HG03095 (cell line): Measurements from ENCODE around the gene CDH12.
"Not testable (repeated sequence)": the region's sequence is repeated elsewhere in the genome, so short reads cannot be mapped to it uniquely, and the experiment has no call there.

Source experiments
- ATAC-seq: cut with Tn5 transposase; IDR thresholded peaks from one replicate; pipeline ENCODE4 v1.9.1; 2021; ENCODE audit warnings: moderate library complexity; ENCODE audit not compliant: unreplicated experiment

The CDH12 gene

GRCh38 chr5:22662391-22662790 lies 190.8 kb downstream of the CDH12 start:
- no peak for ATAC-seq

- no peak for ATAC-seq
These were observed 201.8 kb downstream of the CDH12 start for GRCh38 chr5:22651355-22651754.

GRCh38 chr5:22650511-22650910 lies 202.6 kb downstream of the CDH12 start:
- no peak for ATAC-seq

GRCh38 chr5:22649074-22649473 lies 204.1 kb downstream of the CDH12 start:
- ATAC-seq, result no peak

- ATAC-seq, result no peak
These were observed 208.3 kb downstream of the CDH12 start for GRCh38 chr5:22644859-22645258.

- no peak for ATAC-seq
These were observed 209.8 kb downstream of the CDH12 start for GRCh38 chr5:22643356-22643755.

- ATAC-seq, result no peak
These were observed 221.5 kb downstream of the CDH12 start for GRCh38 chr5:22631683-22632082.

GRCh38 chr5:22627029-22627428 lies 226.1 kb downstream of the CDH12 start:
- no peak for ATAC-seq

- no peak for ATAC-seq
These were observed 227.7 kb downstream of the CDH12 start for GRCh38 chr5:22625451-22625850.

- ATAC-seq, result no peak
These were observed 232.1 kb downstream of the CDH12 start for GRCh38 chr5:22621084-22621483.

- ATAC-seq, result no peak
These were observed 237.2 kb downstream of the CDH12 start for GRCh38 chr5:22615964-22616363.

- ATAC-seq, result no peak
These were observed 238.6 kb downstream of the CDH12 start for GRCh38 chr5:22614486-22615094.

- ATAC-seq, result no peak
These were observed 240.2 kb downstream of the CDH12 start for GRCh38 chr5:22612928-22613327.

GRCh38 chr5:22611327-22611726 lies 241.8 kb downstream of the CDH12 start:
- no peak for ATAC-seq

GRCh38 chr5:22607498-22607897 lies 245.6 kb downstream of the CDH12 start:
- ATAC-seq, result not testable (repeated sequence)

- no peak for ATAC-seq
These were observed 247.7 kb downstream of the CDH12 start for GRCh38 chr5:22605473-22605872.

- no peak for ATAC-seq
These were observed 248.4 kb downstream of the CDH12 start for GRCh38 chr5:22604711-22605110.

- no peak for ATAC-seq
These were observed 254.3 kb downstream of the CDH12 start for GRCh38 chr5:22598796-22599195.

GRCh38 chr5:22596404-22596970 lies 256.7 kb downstream of the CDH12 start:
- no peak for ATAC-seq

- no peak for ATAC-seq
These were observed 258.7 kb downstream of the CDH12 start for GRCh38 chr5:22594491-22594890.

GRCh38 chr5:22593592-22593991 lies 259.6 kb downstream of the CDH12 start:
- no peak for ATAC-seq

- ATAC-seq, result no peak
These were observed 261.7 kb downstream of the CDH12 start for GRCh38 chr5:22591461-22591860.

GRCh38 chr5:22590677-22591268 lies 262.4 kb downstream of the CDH12 start:
- no peak for ATAC-seq
